SK-N-SH (cell line): ENCODE data around the gene MCM9. TPM values are rescaled to one million over a fixed set of nuclear protein-coding genes. Genes with fewer than 3 reads are reported as not detected.

Experiments
- CTCF ChIA-PET: fragments of 300-600, 350-600 bp; formaldehyde crosslinking; extraction: SDS; loops from one replicate; lab custom pipeline; 2021; lab: Yijun Ruan, JAX
- POLR2A ChIA-PET: fragments of 350-600 bp; sonication (Branson Sonifier 250); formaldehyde crosslinking; extraction: SDS; loops from one replicate; lab custom pipeline; 2020; ENCODE audit warnings: antibody characterized with exemption, inconsistent platforms; lab: Yijun Ruan, JAX
- DNase-seq: peaks from one replicate; pipeline ENCODE4 v3.0.0; 2012
- H2AFZ ChIP-seq: fragments of 200-600 bp; sonication (generic); 2 replicates; pipeline ENCODE4 v1.8.1; 2016; ENCODE audit warnings: antibody characterized with exemption, mild to moderate bottlenecking, low read depth
- H3F3A ChIP-seq: fragments of 200-600 bp; sonication (generic); replicated peaks from 2 replicates; pipeline ENCODE3; 2016; ENCODE audit warnings: antibody characterized with exemption, mild to moderate bottlenecking; ENCODE audit not compliant: insufficient read depth
- H3K27ac ChIP-seq, 2 experiments: fragments of 200-500 bp in 1 of 2; fragments of 200-600 bp in 1 of 2; sonication (Bioruptor generic) in 1 of 2; sonication (generic), shearing (Covaris generic) in 1 of 2; 2 replicates each; pipeline versions ENCODE4 v1.5.1 to v1.6.1; 2014 to 2016; ENCODE audit warnings: low read depth in 2 of 2, inconsistent platforms in 1 of 2, low read length in 1 of 2, mild to moderate bottlenecking in 1 of 2, mixed read lengths in 1 of 2
- H3K27me3 ChIP-seq: fragments of 200-600 bp; sonication (generic), shearing (Covaris generic); 2 replicates; pipeline ENCODE4 v1.6.1; 2016; ENCODE audit warnings: mixed run types; ENCODE audit not compliant: insufficient read depth
- H3K36me3 ChIP-seq, 2 experiments: fragments of 200-500 bp in 1 of 2; fragments of 200-600 bp in 1 of 2; sonication (Bioruptor generic) in 1 of 2; sonication (generic) in 1 of 2; replicated peaks in 1 of 2; 2 replicates each; pipeline versions ENCODE3 to v1.5.1; 2014 to 2016; ENCODE audit warnings: low read length in 1 of 2, mild to moderate bottlenecking in 1 of 2; ENCODE audit not compliant: insufficient read depth in 2 of 2, control insufficient read depth in 1 of 2
- H3K4me1 ChIP-seq, 2 experiments: fragments of 200-500 bp in 1 of 2; fragments of 200-600 bp in 1 of 2; sonication (Bioruptor generic) in 1 of 2; sonication (generic), shearing (Covaris generic) in 1 of 2; 2 replicates each; pipeline versions ENCODE4 v1.5.1 to v1.6.1; 2014 to 2016; ENCODE audit warnings: low read depth in 1 of 2, low read length in 1 of 2, mixed run types in 1 of 2; ENCODE audit not compliant: insufficient read depth in 2 of 2, control insufficient read depth in 1 of 2
- H3K4me2 ChIP-seq: fragments of 200-600 bp; sonication (generic), shearing (Covaris generic); 2 replicates; pipeline ENCODE4 v1.6.1; 2017; ENCODE audit warnings: mixed run types
- H3K4me3 ChIP-seq, 2 experiments: fragments of 200-500 bp in 1 of 2; fragments of 200-600 bp in 1 of 2; sonication (Bioruptor generic) in 1 of 2; sonication (generic), shearing (Covaris generic) in 1 of 2; 2 replicates each; pipeline versions ENCODE4 v1.5.1 to v1.8.1; 2014 to 2016; ENCODE audit warnings: low read depth in 2 of 2, inconsistent platforms in 1 of 2, low read length in 1 of 2, mild to moderate bottlenecking in 1 of 2, mixed read lengths in 1 of 2, moderate library complexity in 1 of 2
- H3K79me2 ChIP-seq: fragments of 200-600 bp; sonication (generic); 2 replicates; pipeline ENCODE4 v1.8.1; 2017; ENCODE audit warnings: mild to moderate bottlenecking; ENCODE audit not compliant: insufficient read depth
- H3K9ac ChIP-seq: fragments of 200-600 bp; sonication (generic); 2 replicates; pipeline ENCODE4 v1.6.1; 2017; ENCODE audit warnings: mixed run types
- H3K9me2 ChIP-seq: fragments of 200-600 bp; sonication (generic); 2 replicates; pipeline ENCODE4 v1.6.1; 2017; ENCODE audit warnings: mixed run types
- H3K9me3 ChIP-seq: fragments of 200-600 bp; sonication (generic); 2 replicates; pipeline ENCODE4 v1.6.1; 2017; ENCODE audit warnings: mixed run types, mild to moderate bottlenecking, moderate library complexity
- H4K20me1 ChIP-seq: fragments of 200-600 bp; sonication (generic); 2 replicates; pipeline ENCODE4 v1.6.1; 2017; ENCODE audit warnings: mild to moderate bottlenecking, mixed run types; ENCODE audit not compliant: insufficient read depth
- CHD2 ChIP-seq: fragments of 150-350 bp; IDR thresholded peaks from 2 replicates; pipeline ENCODE4 v1.6.1; 2018; ENCODE audit warnings: low read length; ENCODE audit not compliant: partially characterized antibody
- CTCF ChIP-seq: fragments of 200-600 bp; sonication (generic); IDR thresholded peaks from 2 replicates; pipeline ENCODE4 v1.6.1; 2017; ENCODE audit warnings: antibody characterized with exemption, mild to moderate bottlenecking, moderate library complexity
- ELF1 ChIP-seq: IDR thresholded peaks from 2 replicates; pipeline ENCODE4 v1.4.0; 2012
- FOXM1 ChIP-seq: IDR thresholded peaks from 2 replicates; pipeline ENCODE4 v1.4.0; 2012; ENCODE audit warnings: low read depth, mild to moderate bottlenecking
- MEF2A ChIP-seq: IDR thresholded peaks from 2 replicates; pipeline ENCODE4 v1.4.0; 2012; ENCODE audit warnings: low read depth, borderline replicate concordance
- NRF1 ChIP-seq: IDR thresholded peaks from 2 replicates; pipeline ENCODE4 v1.6.1; 2012; ENCODE audit warnings: low read depth, mild to moderate bottlenecking, low read length
- RAD21 ChIP-seq: IDR thresholded peaks from 2 replicates; pipeline ENCODE4 v1.6.1; 2012; ENCODE audit warnings: mild to moderate bottlenecking, low read length
- RCOR1 ChIP-seq: fragments of 150-350 bp; IDR thresholded peaks from 2 replicates; pipeline ENCODE4 v1.6.1; 2017; ENCODE audit warnings: antibody characterized with exemption, low read length
- RFX5 ChIP-seq: IDR thresholded peaks from 2 replicates; pipeline ENCODE4 v1.6.1; 2012; ENCODE audit warnings: mild to moderate bottlenecking, improper control_type of control experiment, low read length
- RXRA ChIP-seq: IDR thresholded peaks from 2 replicates; pipeline ENCODE4 v1.4.0; 2012; ENCODE audit warnings: low read depth, mild to moderate bottlenecking, borderline replicate concordance
- SIN3A ChIP-seq: IDR thresholded peaks from 2 replicates; pipeline ENCODE4 v1.6.1; 2012; ENCODE audit warnings: low read depth, mild to moderate bottlenecking, low read length, moderate library complexity, borderline replicate concordance
- TAF1 ChIP-seq: IDR thresholded peaks from 2 replicates; pipeline ENCODE4 v1.6.1; 2012; ENCODE audit warnings: low read depth, mild to moderate bottlenecking, low read length, moderate library complexity, borderline replicate concordance
- TCF12 ChIP-seq: IDR thresholded peaks from 2 replicates; pipeline ENCODE4 v1.4.0; 2012
- USF1 ChIP-seq: IDR thresholded peaks from 2 replicates; pipeline ENCODE4 v1.4.0; 2012; ENCODE audit warnings: low read depth, borderline replicate concordance
- WGBS: methylation state at CpG from one replicate; pipeline ENCODE4 v1.1.6; 2017; ENCODE audit warnings: low lambda C conversion rate; 5-methylcytosine and 5-hydroxymethylcytosine counted together
- polyA plus RNA-seq, 3 experiments: library from polyadenylated mRNA; depleted of rRNA; stranded (reverse); fragments of >200 nt; gene quantifications; 2 replicates each; pipeline ENCODE4 v1.2.3, GENCODE V29; 2012
- TF ChIP-seq, protein P1 (sequence below): fragments of 150-350 bp; IDR thresholded peaks from 2 replicates; pipeline ENCODE4 v1.6.1; 2016; ENCODE audit warnings: mild to moderate bottlenecking, low read depth, low read length

Gene MCM9
- polyA plus RNA-seq, 1 of the 3 experiments (the other 2 are of a cell fraction), result 1.7 TPM

DNA sequence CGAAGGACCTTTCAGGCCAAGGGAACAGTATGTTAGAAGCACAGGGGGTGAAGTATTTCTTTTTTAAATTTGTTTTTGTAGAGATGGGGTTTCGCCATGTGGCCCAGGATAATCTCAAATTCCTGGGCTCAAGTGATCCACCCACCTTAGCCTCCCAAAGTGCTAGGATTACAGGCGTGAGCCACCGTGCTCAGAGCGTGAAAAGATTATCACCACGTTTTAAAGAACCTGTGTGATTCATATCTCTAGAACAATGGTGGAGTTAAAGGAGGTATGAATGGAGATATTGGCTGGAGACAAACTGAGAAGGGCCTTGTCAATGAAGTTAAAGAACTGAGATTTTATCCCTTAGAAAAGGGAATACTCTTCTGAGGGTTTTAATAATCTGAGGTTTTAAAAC lies 31.3 kb downstream of the MCM9 start:
- Histone ChIP-seq H3K9ac (no peak overlapping the region), H3K4me1 (peaks cover 0 to 6% of the 10 kb centered on the region in 2 experiments; a peak in 2 of 4 replicates), H3F3A (no peaks in the 10 kb centered on the region), H3K27me3 (no peaks in the 10 kb centered on the region), H3K79me2 (peaks cover 37% of the 10 kb centered on the region), H3K4me3 (no peak overlapping the region), H3K9me3 (no peaks in the 10 kb centered on the region), H3K36me3 (peaks cover 46 to 61% of the 10 kb centered on the region in 2 experiments), H2AFZ (no peak overlapping the region), H4K20me1 (no peaks in the 10 kb centered on the region), H3K9me2 (no peaks in the 10 kb centered on the region), H3K27ac (peak overlapping the region in 1 of 2 experiments; percentile 80; a peak in 1 of 4 replicates), H3K4me2 (no peak overlapping the region)
- 92% methylated on average over 6 of the region's 6 CpGs for WGBS
- no peak for TF ChIP-seq NRF1
- no peak for TF ChIP-seq FOXM1
- no peak for TF ChIP-seq CTCF
- no peak for TF ChIP-seq TCF12
- no peak for TF ChIP-seq RXRA
- TF ChIP-seq CHD2, result no peak
- TF ChIP-seq RAD21, result no peak
- no peak for TF ChIP-seq MEF2A
- no peak for TF ChIP-seq USF1
- no peak for DNase-seq
- CTCF ChIA-PET, result interaction anchor here (1.2 kb wide), 2 partner anchors 22 to 104 kb away, joined by 3 to 4 read pairs; no protein-coding TSS in a partner anchor
- POLR2A ChIA-PET, result no interaction called here

DNA sequence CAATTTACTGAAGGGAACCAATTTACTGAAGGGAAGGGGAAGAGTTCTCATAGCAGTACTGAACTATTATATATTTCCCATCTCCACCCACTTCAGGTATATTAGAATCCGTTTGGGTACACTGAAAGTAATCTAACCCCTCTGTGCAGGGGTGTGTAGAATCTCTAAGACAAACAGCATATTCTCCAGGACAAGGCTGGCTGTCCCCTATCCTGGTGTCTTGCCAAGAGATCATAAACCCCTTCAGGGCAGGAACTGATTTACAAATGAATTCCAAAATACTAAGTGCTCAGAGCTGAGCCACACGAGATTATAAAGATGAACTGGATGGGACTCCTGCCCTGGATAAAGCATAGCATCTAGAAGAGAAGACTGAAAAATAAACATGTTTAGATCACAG lies 31.8 kb downstream of the MCM9 start:
- peak; percentile 8 for DNase-seq
- CTCF ChIA-PET, result interaction anchor here (1.2 to 1.3 kb wide), 4 partner anchors 18 to 207 kb away, joined by 3 to 5 read pairs (median 4); no protein-coding TSS in a partner anchor
- 24% methylated on average over 2 of the region's 2 CpGs for WGBS

More for the DNA sequence above, 31.8 kb downstream of the MCM9 start:
- Histone ChIP-seq H3K4me2 (no peak overlapping the region; the same call in 1 of the 2 replicates), H2AFZ (no peak overlapping the region), H3K27me3 (no peaks in the 10 kb centered on the region), H3K36me3 (peaks cover 45 to 57% of the 10 kb centered on the region in 2 experiments), H3K4me3 (no peak overlapping the region), H3K9me3 (no peaks in the 10 kb centered on the region), H3K79me2 (peaks cover 42% of the 10 kb centered on the region), H3K27ac (peak overlapping the region; percentile 60 to 80), H3K4me1 (peaks cover 0 to 6% of the 10 kb centered on the region in 2 experiments; a peak in 2 of 4 replicates), H4K20me1 (no peaks in the 10 kb centered on the region), H3F3A (no peaks in the 10 kb centered on the region), H3K9me2 (no peaks in the 10 kb centered on the region), H3K9ac (no peak overlapping the region)
- TF ChIP-seq RCOR1 (no peak), RFX5 (no peak), CHD2 (no peak), TAF1 (no peak), ELF1 (no peak), SIN3A (no peak)
- TF ChIP-seq, protein P1, sequence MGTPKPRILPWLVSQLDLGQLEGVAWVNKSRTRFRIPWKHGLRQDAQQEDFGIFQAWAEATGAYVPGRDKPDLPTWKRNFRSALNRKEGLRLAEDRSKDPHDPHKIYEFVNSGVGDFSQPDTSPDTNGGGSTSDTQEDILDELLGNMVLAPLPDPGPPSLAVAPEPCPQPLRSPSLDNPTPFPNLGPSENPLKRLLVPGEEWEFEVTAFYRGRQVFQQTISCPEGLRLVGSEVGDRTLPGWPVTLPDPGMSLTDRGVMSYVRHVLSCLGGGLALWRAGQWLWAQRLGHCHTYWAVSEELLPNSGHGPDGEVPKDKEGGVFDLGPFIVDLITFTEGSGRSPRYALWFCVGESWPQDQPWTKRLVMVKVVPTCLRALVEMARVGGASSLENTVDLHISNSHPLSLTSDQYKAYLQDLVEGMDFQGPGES, result no peak
- POLR2A ChIA-PET, result no interaction called here
